LoVo (cell line): ENCODE measurements around the gene FSCB.
"Not testable (repeated sequence)": the region's sequence is repeated elsewhere in the genome, so short reads cannot be mapped to it uniquely, and the experiment has no call there.

Source experiments
- DNase-seq: peaks from one replicate; pipeline ENCODE4 v3.0.0-alpha.2; 2016; ENCODE audit warnings: low spot score

FSCB gene, protein sequence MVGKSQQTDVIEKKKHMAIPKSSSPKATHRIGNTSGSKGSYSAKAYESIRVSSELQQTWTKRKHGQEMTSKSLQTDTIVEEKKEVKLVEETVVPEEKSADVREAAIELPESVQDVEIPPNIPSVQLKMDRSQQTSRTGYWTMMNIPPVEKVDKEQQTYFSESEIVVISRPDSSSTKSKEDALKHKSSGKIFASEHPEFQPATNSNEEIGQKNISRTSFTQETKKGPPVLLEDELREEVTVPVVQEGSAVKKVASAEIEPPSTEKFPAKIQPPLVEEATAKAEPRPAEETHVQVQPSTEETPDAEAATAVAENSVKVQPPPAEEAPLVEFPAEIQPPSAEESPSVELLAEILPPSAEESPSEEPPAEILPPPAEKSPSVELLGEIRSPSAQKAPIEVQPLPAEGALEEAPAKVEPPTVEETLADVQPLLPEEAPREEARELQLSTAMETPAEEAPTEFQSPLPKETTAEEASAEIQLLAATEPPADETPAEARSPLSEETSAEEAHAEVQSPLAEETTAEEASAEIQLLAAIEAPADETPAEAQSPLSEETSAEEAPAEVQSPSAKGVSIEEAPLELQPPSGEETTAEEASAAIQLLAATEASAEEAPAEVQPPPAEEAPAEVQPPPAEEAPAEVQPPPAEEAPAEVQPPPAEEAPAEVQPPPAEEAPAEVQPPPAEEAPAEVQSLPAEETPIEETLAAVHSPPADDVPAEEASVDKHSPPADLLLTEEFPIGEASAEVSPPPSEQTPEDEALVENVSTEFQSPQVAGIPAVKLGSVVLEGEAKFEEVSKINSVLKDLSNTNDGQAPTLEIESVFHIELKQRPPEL

GRCh38 chr14:44507183-44507582 lies at the start of gene FSCB:
TSS of gene FSCB (minus strand) at chr14:44507283. CDS start at chr14:44506987, 296 bp downstream.
- no peak for DNase-seq

DNA sequence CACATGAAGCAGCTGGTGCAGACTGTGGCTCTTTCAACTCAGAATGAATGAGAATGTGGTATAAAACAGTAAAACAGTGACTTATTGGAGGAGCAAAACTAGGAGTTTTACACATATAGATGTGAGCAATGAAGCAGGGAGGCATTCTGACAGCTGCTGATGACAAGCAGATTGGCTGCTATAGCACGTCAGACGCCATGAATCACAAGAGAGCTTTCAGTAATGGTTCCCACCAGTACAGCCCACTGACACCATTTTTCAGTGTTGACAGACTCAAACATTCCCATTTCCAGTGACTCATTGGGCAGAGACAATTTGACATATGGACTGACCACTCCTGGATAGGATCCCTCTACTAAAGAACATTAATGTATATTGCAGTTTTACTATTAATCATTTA lies 24.6 kb upstream of the FSCB start:
- no peak for DNase-seq

GRCh38 chr14:44530475-44530874 lies 23.4 kb upstream of the FSCB start:
- DNase-seq: no peak

GRCh38 chr14:44529026-44529425 lies 21.9 kb upstream of the FSCB start:
- DNase-seq: no peak

GRCh38 chr14:44528180-44528579 lies 21.1 kb upstream of the FSCB start:
- DNase-seq: no peak

DNA sequence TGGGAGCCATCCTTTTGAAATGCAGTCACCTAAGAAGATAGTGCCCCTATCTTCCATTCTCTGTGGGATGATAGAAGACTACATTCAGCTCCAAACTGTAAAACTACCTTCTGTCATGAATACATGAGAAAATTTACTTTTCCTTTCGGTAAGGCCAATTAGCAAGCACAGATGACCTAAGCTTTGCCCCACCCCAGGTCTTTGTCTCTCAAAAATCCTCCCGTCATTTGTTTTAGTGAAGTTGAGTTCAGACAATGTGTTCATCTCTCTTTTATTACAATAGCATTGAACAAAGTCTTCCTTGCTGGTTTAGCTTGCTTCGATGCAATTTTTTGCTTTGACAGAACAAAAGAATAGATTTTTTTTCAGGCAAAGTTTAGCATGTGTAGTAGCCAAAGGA lies 18.2 kb upstream of the FSCB start:
- DNase-seq: no peak

- not testable (repeated sequence) for DNase-seq
These were observed 8.6 kb upstream of the FSCB start for GRCh38 chr14:44515668-44516067.

- no peak for DNase-seq
These were observed 1.8 kb upstream of the FSCB start for GRCh38 chr14:44508834-44509233.

- DNase-seq: no peak
These were observed 1.5 kb downstream of the FSCB start for GRCh38 chr14:44505588-44505987.

- DNase-seq: no peak
These were observed 9.9 kb downstream of the FSCB start for GRCh38 chr14:44497148-44497547.

DNA sequence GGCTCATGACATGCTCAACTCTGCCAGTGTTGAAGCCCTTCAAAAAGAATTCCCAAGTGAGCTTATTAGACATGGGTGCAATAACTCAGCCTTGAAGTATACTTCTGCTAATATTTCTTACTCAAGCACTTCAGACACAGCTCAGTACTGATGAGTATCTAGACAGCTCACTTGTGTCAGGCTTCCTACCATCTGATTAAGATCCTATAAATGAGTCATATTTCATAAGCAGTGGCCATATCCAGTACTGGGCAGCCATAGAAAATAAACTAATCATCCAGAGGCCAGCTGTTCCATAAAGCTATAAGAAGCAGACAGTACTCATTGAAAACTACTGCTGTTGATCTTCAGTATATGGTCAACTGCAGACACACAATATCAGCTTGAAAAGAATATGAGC lies 12.9 kb downstream of the FSCB start:
- no peak for DNase-seq

DNA sequence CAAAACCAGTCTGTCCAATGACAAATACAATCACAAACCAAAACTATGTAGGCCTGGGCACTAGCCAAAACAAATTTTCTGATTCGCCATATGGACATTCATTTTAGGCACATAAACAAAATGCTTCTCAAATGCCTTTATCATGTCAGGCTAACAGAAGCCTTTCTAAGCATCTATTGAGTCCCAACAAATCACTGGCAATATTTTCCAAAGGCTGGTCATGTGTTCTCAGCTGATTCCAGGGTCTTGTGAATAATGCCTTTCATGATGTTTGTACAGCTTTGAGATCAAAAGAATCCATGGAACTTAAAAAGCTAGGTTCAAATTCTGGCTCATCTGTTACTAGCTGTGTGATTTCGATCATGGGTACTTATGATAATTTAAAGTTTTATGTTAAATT lies 16.1 kb downstream of the FSCB start:
- DNase-seq: no peak

DNA sequence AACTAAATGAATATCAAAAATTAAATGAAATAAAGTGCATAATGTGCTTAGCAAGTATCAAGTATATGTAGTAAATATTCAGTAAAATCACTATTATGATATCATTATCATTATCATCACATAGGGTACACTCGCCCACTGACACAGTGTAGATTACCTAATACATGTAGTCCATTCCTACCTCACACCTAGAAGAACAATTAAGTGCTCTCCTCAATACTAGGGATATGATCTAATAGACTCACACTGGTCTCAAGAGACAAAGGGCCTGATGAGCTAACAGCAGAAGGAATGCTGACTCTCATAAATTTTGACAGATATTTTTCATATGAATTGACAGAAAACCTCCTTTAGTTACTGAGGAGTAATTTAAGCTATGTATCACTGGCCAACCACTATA lies 29.1 kb downstream of the FSCB start:
- DNase-seq: no peak

- DNase-seq: no peak
These were observed 38.3 kb downstream of the FSCB start for GRCh38 chr14:44468771-44469170.

DNA sequence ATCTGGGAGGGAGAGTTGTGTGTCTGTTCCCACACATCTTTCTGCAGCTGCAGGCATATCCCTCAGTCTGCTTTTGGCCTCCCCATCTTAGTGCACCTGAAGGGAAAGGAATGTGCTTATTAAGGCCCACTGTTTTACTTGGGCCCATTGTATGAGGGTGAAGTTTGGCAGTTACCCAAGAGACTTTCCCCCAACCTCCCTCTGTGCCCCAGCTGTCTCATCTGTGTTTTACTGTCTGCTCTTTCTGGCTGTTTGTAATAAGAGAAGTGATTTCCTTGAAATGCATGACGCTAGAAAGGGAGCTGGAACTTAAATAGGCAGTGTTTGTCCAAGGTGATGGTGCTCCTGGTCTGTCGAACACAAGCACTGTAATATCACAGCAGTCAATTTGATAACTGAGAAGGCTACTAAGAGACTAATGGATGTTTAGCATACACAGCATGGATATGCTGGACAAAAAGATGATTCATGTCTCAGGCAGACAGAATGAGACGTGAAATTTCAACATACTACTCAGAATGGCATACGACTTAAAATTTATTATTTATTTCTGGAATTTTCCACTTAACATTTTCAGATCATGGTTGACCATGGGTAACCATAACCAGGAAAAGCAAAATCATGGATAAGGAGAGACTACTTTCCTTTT lies 43.6 kb downstream of the FSCB start:
- no peak for DNase-seq

GRCh38 chr14:44462381-44462780 lies 44.7 kb downstream of the FSCB start:
- no peak for DNase-seq

GRCh38 chr14:44461811-44462210 lies 45.3 kb downstream of the FSCB start:
- DNase-seq: no peak
